Liver (tissue), 9 donors: ENCODE results near the gene ACSS1. TPM values are rescaled to one million over a fixed set of nuclear protein-coding genes. Genes with fewer than 3 reads are reported as not detected.

Experiments
- DNase-seq: peaks from one replicate; pipeline ENCODE4 v3.0.0-alpha.2; 2017; ENCODE audit warnings: low spot score
- H3K27ac ChIP-seq, 2 donors: one replicate each; pipeline ENCODE4 v1.7.0; 2013; ENCODE audit warnings: inconsistent platforms in 2 of 2, low read length in 2 of 2, control low read depth in 1 of 2, low read depth in 1 of 2, mild to moderate bottlenecking in 1 of 2
- H3K27me3 ChIP-seq, 4 donors: one replicate each; pipeline versions ENCODE4 v1.6.1 to v1.7.0; 2013; ENCODE audit warnings: low read length in 3 of 4, inconsistent platforms in 1 of 4, mild to moderate bottlenecking in 1 of 4, moderate library complexity in 1 of 4; ENCODE audit not compliant: control insufficient read depth in 4 of 4, insufficient read depth in 4 of 4
- H3K36me3 ChIP-seq, 4 donors: one replicate each; pipeline versions ENCODE4 v1.6.1 to v1.7.0; 2013; ENCODE audit warnings: low read length in 3 of 4, mild to moderate bottlenecking in 3 of 4, low read depth in 1 of 4, moderate library complexity in 1 of 4; ENCODE audit not compliant: control insufficient read depth in 4 of 4, insufficient read depth in 3 of 4
- H3K4me1 ChIP-seq, 4 donors: one replicate each; pipeline versions ENCODE4 v1.6.1 to v1.7.0; 2013; ENCODE audit warnings: low read length in 3 of 4, mild to moderate bottlenecking in 3 of 4, moderate library complexity in 1 of 4; ENCODE audit not compliant: control insufficient read depth in 4 of 4, insufficient read depth in 4 of 4
- H3K4me3 ChIP-seq, 3 donors: one replicate each; pipeline versions ENCODE4 v1.6.1 to v1.7.0; 2013; ENCODE audit warnings: low read length in 3 of 3, control low read depth in 1 of 3, low read depth in 1 of 3, mild to moderate bottlenecking in 1 of 3
- H3K9ac ChIP-seq, 2 donors: one replicate each; pipeline ENCODE4 v1.7.0; 2013; ENCODE audit warnings: low read length in 2 of 2, mild to moderate bottlenecking in 2 of 2, moderate library complexity in 2 of 2, control low read depth in 1 of 2, low read depth in 1 of 2
- H3K9me3 ChIP-seq, 4 donors: one replicate each; pipeline versions ENCODE4 v1.6.1 to v1.7.0; 2013; ENCODE audit warnings: low read length in 3 of 4; ENCODE audit not compliant: control insufficient read depth in 4 of 4
- ATF3 ChIP-seq: IDR thresholded peaks from 2 replicates; pipeline ENCODE4 v1.6.1; 2016; ENCODE audit warnings: antibody characterized with exemption
- CTCF ChIP-seq: fragments of 150-350 bp; IDR thresholded peaks from 2 replicates; pipeline ENCODE4 v1.5.1; 2017; ENCODE audit warnings: improper control_type of control experiment, low read depth, low read length; ENCODE audit not compliant: missing input control
- EGR1 ChIP-seq, 2 donors: IDR thresholded peaks; 2 replicates each; pipeline ENCODE4 v1.6.1; 2016 to 2018; ENCODE audit warnings: antibody characterized with exemption in 2 of 2, low read depth in 2 of 2
- FOXA1 ChIP-seq: IDR thresholded peaks from 2 replicates; pipeline ENCODE4 v1.6.1; 2016; ENCODE audit warnings: antibody characterized with exemption
- FOXA2 ChIP-seq: IDR thresholded peaks from 2 replicates; pipeline ENCODE4 v1.6.1; 2016; ENCODE audit warnings: antibody characterized with exemption
- HNF4A ChIP-seq, 2 donors: conservative IDR thresholded peaks; 2 replicates each; pipeline ENCODE4 v1.6.1; 2016; ENCODE audit warnings: antibody characterized with exemption in 2 of 2, mild to moderate bottlenecking in 2 of 2
- MAX ChIP-seq: IDR thresholded peaks from 2 replicates; pipeline ENCODE4 v1.6.1; 2016; ENCODE audit warnings: antibody characterized with exemption
- NR2F2 ChIP-seq: IDR thresholded peaks from 2 replicates; pipeline ENCODE4 v1.6.1; 2016; ENCODE audit warnings: antibody characterized with exemption
- REST ChIP-seq: IDR thresholded peaks from 2 replicates; pipeline ENCODE4 v1.6.1; 2016; ENCODE audit warnings: antibody characterized with exemption, mild to moderate bottlenecking
- RXRA ChIP-seq, 2 donors: IDR thresholded peaks; 2 replicates each; pipeline ENCODE4 v1.6.1; 2017 to 2018; ENCODE audit warnings: antibody characterized with exemption in 2 of 2, mild to moderate bottlenecking in 1 of 2
- SP1 ChIP-seq: IDR thresholded peaks from 2 replicates; pipeline ENCODE4 v1.6.1; 2018; ENCODE audit warnings: antibody characterized with exemption, mild to moderate bottlenecking
- TAF1 ChIP-seq: conservative IDR thresholded peaks from 2 replicates; pipeline ENCODE4 v1.6.1; 2016; ENCODE audit warnings: antibody characterized with exemption, mild to moderate bottlenecking
- YY1 ChIP-seq: IDR thresholded peaks from 2 replicates; pipeline ENCODE4 v1.6.1; 2016; ENCODE audit warnings: antibody characterized with exemption, mild to moderate bottlenecking
- ZBTB33 ChIP-seq: IDR thresholded peaks from 2 replicates; pipeline ENCODE4 v1.6.1; 2016; ENCODE audit warnings: antibody characterized with exemption
- WGBS: extraction: QIAGEN DNeasy Blood & Tissue Kit; methylation state at CpG from one replicate; pipeline ENCODE4 v1.1.7; 2013; 5-methylcytosine and 5-hydroxymethylcytosine counted together
- polyA plus RNA-seq, 2 donors: library from polyadenylated mRNA; stranded (reverse) in 1 of 2; unstranded in 1 of 2; fragments of 200-250 nt in 1 of 2; fragments of >200 nt in 1 of 2; fragmentation: Nextera tagmentation in 1 of 2; extraction: Ambion mirVana in 1 of 2; gene quantifications; one replicate each; pipeline versions ENCODE4 v1.2.1 to v1.2.3, GENCODE V29; 2013 to 2015
- total RNA-seq, 2 donors: library from RNA; depleted of rRNA; stranded (reverse); fragments of >200 nt; gene quantifications; one replicate each; pipeline ENCODE4 v1.2.3, GENCODE V29; 2014
- donor health status: healthy.
- donor health status: healthy.
- donor health status: healthy.
- donor health status: healthy.
- donor health status: healthy.

Gene ACSS1
- total and polyA plus RNA-seq, 4 donors = 5.3 to 87.5 (median 22.1) TPM

- TF ChIP-seq CTCF (no peak), TAF1 (no peak), RXRA (IDR thresholded peaks at IDR 0.05) (no peak)
- no peak overlapping the region for H3K4me3 ChIP-seq
- H3K36me3 ChIP-seq = no peaks in the 10 kb centered on the region
- no peak overlapping the region for H3K27ac ChIP-seq
- H3K4me1 ChIP-seq = no peaks in the 10 kb centered on the region
- no peak overlapping the region for H3K9ac ChIP-seq
- DNase-seq = no peak
- 85% methylated on average over 10 of the region's 10 CpGs for WGBS
- no peaks in the 10 kb centered on the region for H3K9me3 ChIP-seq
- H3K27me3 ChIP-seq = no peaks in the 10 kb centered on the region
Observed at GRCh38 chr20:25023356-25023755, 34.6 kb downstream of the ACSS1 start.

GRCh38 chr20:25022680-25023079 is 35.3 kb downstream of the ACSS1 start:
- WGBS = 66% methylated on average over 11 of the region's 11 CpGs
- Histone ChIP-seq H3K27me3 (no peaks in the 10 kb centered on the region), H3K9me3 (no peaks in the 10 kb centered on the region), H3K36me3 (no peaks in the 10 kb centered on the region), H3K4me3 (no peak overlapping the region), H3K9ac (no peak overlapping the region), H3K4me1 (peaks cover 0 to 2% (median 0%) of the 10 kb centered on the region in 4 donors), H3K27ac (no peak overlapping the region)
- DNase-seq = peak; percentile 64
- TF ChIP-seq FOXA2 (no peak), YY1 (no peak), ZBTB33 (no peak), SP1 (no peak), EGR1 (IDR thresholded peaks at IDR 0.05; ENCODE audit: low read depth in 2 of 2) (no peak), MAX (no peak), FOXA1 (no peak), NR2F2 (no peak), HNF4A (conservative IDR thresholded peaks at IDR 0.05) (no peak), TAF1 (no peak), REST (no peak), ATF3 (no peak)
